ENCODE measurements around the gene MS4A8.

MS4A8 gene

DNA sequence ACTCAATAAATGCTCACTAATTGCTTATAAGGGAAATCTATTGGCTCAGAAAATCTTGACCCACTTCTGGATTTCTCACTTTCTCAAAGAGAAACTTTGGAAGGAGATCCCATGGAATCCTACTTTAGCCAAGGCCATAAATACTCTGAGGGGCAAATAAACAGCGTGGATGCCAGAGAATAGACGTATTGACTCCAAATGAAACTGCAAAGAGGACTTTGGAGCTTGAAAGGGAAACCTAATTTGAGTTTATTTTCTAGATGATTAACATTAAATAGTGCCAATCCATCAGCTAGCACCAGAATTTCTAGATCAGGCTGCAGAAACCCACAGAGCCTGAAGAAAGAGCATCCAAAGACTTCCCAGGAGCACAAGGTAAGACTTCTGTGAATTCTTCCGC lies 25.0 kb downstream of the MS4A8 start, which contains the start of gene MS4A18:
Gene MS4A18, plus strand, starts transcription at position 301 of the 400 bp plus-strand sequence.
- DNase-seq (ENCODE audit: low read depth): no peak
- TF ChIP-seq, protein P1, sequence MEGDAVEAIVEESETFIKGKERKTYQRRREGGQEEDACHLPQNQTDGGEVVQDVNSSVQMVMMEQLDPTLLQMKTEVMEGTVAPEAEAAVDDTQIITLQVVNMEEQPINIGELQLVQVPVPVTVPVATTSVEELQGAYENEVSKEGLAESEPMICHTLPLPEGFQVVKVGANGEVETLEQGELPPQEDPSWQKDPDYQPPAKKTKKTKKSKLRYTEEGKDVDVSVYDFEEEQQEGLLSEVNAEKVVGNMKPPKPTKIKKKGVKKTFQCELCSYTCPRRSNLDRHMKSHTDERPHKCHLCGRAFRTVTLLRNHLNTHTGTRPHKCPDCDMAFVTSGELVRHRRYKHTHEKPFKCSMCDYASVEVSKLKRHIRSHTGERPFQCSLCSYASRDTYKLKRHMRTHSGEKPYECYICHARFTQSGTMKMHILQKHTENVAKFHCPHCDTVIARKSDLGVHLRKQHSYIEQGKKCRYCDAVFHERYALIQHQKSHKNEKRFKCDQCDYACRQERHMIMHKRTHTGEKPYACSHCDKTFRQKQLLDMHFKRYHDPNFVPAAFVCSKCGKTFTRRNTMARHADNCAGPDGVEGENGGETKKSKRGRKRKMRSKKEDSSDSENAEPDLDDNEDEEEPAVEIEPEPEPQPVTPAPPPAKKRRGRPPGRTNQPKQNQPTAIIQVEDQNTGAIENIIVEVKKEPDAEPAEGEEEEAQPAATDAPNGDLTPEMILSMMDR (IDR thresholded peaks at IDR 0.05; ENCODE audit: low read depth, low read length, missing control alignments): no peak
- H3K4me3 ChIP-seq (ENCODE audit: low read depth, low read length): no peak within 1 kb of the TSS

DNA sequence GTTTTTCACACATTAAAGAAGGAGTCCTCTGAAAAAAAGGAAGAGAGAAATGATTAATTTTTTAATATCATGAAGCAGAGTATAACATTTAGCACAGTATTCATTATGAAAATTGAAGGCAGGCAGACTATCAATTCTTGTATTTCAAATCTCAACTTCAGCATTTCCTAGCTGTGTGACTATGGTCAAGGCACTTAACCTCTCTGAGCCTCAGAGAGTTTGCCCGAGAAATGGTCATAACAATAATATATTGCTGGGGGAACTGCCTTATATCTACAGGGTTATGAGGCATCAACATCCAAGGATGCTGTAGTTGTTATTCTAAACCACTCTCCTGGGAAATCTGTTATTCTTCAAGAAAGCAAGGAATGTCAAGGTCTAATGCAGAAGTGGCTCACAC lies 26.2 kb downstream of the MS4A8 start:
- H3K4me3 ChIP-seq (ENCODE audit: low read depth, low read length): no peak overlapping the region
- no peak for DNase-seq (ENCODE audit: low read depth)
- TF ChIP-seq, protein P1 (IDR thresholded peaks at IDR 0.05; ENCODE audit: low read depth, low read length, missing control alignments): no peak

DNA sequence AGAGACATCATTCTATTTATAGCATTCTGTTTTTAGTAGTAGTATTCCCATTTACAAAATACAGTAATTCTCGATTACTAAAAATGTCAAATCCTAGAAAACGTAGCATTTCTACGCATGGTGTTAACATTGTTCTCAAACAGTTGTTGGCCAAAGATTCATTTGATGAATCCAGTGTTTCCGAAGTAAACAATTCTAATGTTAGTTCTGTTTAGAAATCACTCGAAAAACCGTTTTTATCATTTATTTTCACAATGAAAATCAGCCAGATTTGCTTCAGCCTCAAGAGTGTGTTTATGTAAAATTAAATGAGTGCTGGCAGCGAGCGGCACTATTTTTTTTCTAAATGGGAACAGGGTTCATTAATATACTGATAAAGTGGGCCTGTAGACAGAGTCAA lies 32.2 kb downstream of the MS4A8 start:
- TF ChIP-seq, protein P1 (IDR thresholded peaks at IDR 0.05; ENCODE audit: low read depth, low read length, missing control alignments): no peak
- DNase-seq (ENCODE audit: low read depth): no peak
- no peak overlapping the region for H3K4me3 ChIP-seq (ENCODE audit: low read depth, low read length)

DNA sequence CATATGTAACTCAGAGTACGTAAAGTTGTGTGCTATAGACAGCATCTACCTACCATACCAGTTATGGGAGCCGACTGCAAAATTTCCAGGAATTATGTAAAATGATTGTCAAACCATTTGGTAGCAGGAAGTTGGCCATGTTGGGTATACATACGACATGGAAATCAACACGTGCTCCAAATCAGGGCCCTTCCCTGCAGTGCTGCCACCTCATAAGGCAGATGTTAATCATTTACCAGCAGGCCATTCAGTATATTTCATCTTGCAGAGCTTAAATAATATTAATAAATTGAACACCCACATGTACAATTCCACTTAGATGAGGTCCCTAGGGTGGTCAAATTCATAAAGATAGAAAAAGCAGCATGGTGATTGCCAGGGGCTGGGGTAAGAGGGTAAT lies 34.9 kb downstream of the MS4A8 start:
- TF ChIP-seq, protein P1 (IDR thresholded peaks at IDR 0.05; ENCODE audit: low read depth, low read length, missing control alignments): no peak
- H3K4me3 ChIP-seq (ENCODE audit: low read depth, low read length): no peak overlapping the region
- no peak for DNase-seq (ENCODE audit: low read depth)

DNA sequence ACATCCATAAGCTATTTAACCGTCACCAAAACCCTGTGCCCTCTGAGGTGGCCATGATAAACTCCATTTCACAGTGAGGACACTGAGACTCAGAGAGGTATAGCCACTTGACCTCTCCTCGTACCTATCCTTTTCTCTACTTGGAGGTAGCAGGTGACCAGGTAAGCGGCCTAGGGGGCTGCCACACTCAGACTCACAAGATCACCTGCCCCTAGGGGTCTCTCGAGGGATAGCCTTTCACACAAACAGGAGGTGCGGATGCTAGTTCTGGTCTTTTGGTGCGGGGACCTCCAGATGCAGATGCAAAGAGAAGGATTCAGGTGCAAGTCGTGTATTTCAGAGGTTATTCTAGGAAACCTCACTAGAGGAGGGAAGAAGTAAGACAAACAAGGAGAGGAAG lies 39.7 kb downstream of the MS4A8 start:
- TF ChIP-seq, protein P1 (IDR thresholded peaks at IDR 0.05; ENCODE audit: low read depth, low read length, missing control alignments): peak; percentile 31
- H3K4me3 ChIP-seq (ENCODE audit: low read depth, low read length): no peak overlapping the region
- no peak for DNase-seq (ENCODE audit: low read depth)

DNA sequence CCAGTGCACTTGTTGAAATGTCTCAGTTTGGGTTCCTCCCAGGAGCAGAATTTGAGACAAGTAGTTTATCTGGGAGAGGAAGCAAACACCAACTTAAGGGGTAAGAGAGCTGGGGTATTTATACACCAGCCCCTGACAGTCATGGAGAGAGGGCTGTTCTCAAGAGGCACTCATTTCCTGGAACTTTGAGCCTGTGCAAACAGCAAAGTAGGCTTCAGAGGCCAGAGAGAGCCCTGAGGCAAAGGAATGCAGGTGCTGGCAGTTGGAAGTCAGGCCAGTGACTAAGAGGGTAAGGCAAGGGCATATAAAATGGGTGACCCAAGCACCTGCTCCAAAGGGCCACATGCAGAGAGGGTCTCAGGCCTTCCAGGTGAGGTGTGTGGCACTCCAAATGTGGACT lies 41.2 kb downstream of the MS4A8 start:
- TF ChIP-seq, protein P1 (IDR thresholded peaks at IDR 0.05; ENCODE audit: low read depth, low read length, missing control alignments): no peak
- H3K4me3 ChIP-seq (ENCODE audit: low read depth, low read length): no peak overlapping the region
- DNase-seq (ENCODE audit: low read depth): no peak

DNA sequence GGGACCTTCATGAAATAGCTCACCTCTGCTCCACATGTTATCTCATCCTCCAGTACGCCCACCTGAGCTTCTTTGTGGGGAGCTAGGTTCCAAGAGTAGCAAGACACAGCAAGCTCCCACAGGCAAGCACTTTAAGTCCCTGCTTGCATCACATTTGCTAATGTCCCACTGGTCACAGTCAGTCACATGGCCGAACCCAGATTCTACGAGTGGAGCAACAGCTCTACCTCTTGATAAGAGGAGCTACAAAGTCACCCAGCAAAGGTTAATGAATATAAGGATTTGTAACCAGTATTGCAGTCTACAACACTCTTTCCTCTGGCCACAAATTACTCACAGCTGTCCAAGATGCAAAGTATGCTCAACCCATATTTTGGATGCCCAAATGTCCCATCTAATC lies 42.0 kb downstream of the MS4A8 start:
- TF ChIP-seq, protein P1 (IDR thresholded peaks at IDR 0.05; ENCODE audit: low read depth, low read length, missing control alignments): no peak
- DNase-seq (ENCODE audit: low read depth): no peak
- no peak overlapping the region for H3K4me3 ChIP-seq (ENCODE audit: low read depth, low read length)
